ENCODE data around the gene AMBP. TPM values are rescaled to one million over a fixed set of nuclear protein-coding genes. Genes with fewer than 3 reads are reported as not detected.
A peak's percentile ranks its signal among the peaks of the same experiment; 100 is the strongest.
"Not testable (repeated sequence)": the region's sequence is repeated elsewhere in the genome, so short reads cannot be mapped to it uniquely, and the experiment has no call there.

The AMBP gene
- total and polyA plus RNA-seq, 9 donors: 0.21 to 11.8 (median 0.87) TPM; not detected in 4

DNA sequence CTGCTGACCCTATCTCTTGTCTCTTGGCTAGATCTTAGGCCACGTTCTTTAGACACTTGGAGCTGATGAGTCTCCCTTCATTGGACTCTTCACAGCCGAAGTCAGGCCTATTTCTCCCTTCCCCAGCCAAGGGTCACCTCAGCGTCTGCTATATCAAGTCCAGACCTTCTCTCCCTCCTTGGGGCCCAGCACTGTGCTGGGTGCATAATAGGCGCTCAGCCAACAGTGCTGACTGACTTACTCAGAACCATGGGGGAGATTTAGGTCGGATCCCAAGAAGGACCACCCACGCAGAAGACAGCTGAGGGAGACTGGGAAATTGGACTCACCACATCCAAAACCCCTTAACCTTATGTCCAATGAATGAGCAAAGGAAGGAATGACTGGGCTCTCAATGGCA is 5.6 kb upstream of the AMBP start:
- Histone ChIP-seq H3K9me3 (replicated peaks; ENCODE audit: control insufficient read depth, low read depth, low read length) (no peaks in the 10 kb centered on the region), H3K4me1 (ENCODE audit: control insufficient read depth, insufficient read depth, low read length) (peaks cover 6% of the 10 kb centered on the region), H3K27me3 (ENCODE audit: control insufficient read depth, insufficient read depth, low read length) (no peaks in the 10 kb centered on the region), H3K36me3 (ENCODE audit: control insufficient read depth, insufficient read depth, low read length) (no peaks in the 10 kb centered on the region), H3K27ac (ENCODE audit: low read length) (no peak overlapping the region), H3K4me3 (ENCODE audit: low read length) (no peak overlapping the region)
- DNase-seq: no peak
- WGBS (ENCODE audit: insufficient coverage): 80% methylated on average over 2 of the region's 6 CpGs

DNA sequence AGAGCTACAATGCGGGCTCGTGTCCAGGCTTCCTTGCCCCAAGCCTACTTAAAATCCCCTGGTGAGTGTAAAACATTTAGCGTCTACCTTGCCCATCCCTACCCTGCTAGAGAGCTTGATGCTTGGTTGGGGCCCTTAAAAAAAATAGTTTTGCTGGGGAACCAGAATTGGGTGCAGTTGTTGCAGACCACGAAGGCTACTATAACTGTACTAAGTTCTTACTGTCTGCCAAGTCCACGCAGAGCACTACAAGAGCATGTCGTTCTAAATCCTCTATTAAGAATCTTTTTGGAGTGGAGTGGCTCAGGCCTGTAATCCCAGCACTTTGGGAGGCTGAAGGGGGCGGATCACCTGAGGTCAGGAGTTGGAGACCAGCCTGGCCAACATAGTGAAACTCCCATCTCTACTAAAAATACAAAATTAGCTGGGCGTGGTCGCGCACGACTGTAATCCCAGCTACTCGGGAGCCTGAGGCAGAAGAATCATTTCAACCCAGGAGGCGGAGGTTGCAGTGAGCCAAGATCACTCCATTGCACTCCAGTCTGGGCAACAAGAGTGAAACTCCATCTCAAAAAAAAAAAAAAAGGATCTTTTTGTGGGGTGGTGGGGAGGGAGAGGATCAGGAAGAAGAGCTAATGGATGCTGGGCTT is 4.8 kb upstream of the AMBP start:
- peak overlapping the region; percentile 32 for H3K27ac ChIP-seq (ENCODE audit: low read length)
- H3K9me3 ChIP-seq (replicated peaks; ENCODE audit: control insufficient read depth, low read depth, low read length); H3K4me3 ChIP-seq (ENCODE audit: low read length); H3K4me1 ChIP-seq (ENCODE audit: control insufficient read depth, insufficient read depth, low read length); H3K36me3 ChIP-seq (ENCODE audit: control insufficient read depth, insufficient read depth, low read length); H3K27me3 ChIP-seq (ENCODE audit: control insufficient read depth, insufficient read depth, low read length): not testable (repeated sequence)
- peak; percentile 82 for DNase-seq
- 34% methylated on average over 7 of the region's 13 CpGs for WGBS (ENCODE audit: insufficient coverage)

DNA sequence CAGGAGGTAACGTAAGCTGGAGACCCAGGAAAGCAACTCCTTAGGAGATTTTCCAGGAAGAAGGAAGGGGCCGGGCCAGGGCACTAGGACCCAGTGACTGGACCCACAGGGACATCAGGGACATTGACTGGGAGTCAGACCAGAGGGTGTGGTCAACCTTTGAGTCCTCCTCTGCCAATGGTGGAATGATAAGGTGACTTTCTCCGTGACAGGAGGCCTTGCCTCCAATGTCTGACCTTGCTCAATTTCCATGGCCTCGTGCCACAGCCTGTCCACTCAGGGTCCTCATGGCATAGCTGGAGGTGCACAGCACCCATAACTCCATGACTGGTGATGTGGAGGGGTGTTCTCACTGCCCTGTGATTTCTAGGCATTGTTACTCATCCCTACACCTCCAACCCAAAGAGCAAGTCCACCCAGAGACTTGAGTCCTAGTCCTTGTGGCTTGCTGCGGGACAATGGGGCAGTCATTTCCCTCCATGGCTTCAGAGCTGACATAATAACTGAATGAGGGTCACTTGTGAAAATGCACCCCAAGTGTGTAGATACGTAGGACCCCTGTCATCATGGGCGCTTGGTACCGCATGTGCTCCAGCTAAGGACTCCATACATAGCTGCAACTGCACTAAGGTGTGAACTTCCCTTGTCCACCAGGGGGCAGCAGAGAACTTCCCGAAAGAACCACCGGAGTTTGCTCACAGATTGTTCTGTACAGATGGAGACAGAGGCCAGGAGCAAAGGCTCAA is 4.1 kb upstream of the AMBP start:
- peaks cover 6% of the 10 kb centered on the region for H3K4me1 ChIP-seq (ENCODE audit: control insufficient read depth, insufficient read depth, low read length)
- peak; percentile 96 for DNase-seq
- H3K27me3 ChIP-seq (ENCODE audit: control insufficient read depth, insufficient read depth, low read length): no peaks in the 10 kb centered on the region
- no peak overlapping the region for H3K4me3 ChIP-seq (ENCODE audit: low read length)
- no peaks in the 10 kb centered on the region for H3K36me3 ChIP-seq (ENCODE audit: control insufficient read depth, insufficient read depth, low read length)
- no peaks in the 10 kb centered on the region for H3K9me3 ChIP-seq (replicated peaks; ENCODE audit: control insufficient read depth, low read depth, low read length)
- whole genome bisulfite sequencing (ENCODE audit: insufficient coverage): 49% methylated on average over 6 of the region's 10 CpGs
- H3K27ac ChIP-seq (ENCODE audit: low read length): no peak overlapping the region

DNA sequence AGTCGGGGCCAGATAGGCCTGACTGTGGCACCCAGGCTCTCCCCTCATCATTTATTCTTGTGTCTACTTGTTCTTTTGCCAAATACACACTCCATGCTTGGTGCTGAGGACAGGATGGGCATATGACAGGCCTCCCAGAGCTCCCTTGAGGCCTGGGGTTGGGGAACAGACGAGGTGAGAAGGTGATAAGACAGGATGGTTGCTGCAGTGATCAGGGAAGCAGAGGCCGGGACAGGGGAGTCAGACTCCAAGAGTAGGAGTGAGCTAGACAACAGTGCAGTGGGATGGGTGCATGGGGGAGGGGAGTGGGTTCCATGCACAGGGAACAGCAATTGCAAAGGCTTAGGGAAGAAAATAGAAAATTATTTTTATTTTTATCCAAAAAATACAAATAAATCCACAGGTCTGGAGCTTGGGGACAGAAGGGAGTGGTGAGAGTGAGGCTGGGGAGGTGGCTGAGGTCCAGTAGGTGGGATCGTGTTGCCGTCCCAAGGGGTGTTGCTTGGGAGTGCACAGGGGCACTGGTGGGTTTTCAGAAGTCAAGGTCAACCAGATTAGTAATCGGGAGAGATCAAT is 3.4 kb upstream of the AMBP start:
- Histone ChIP-seq H3K4me3 (ENCODE audit: low read length) (no peak overlapping the region), H3K36me3 (ENCODE audit: control insufficient read depth, insufficient read depth, low read length) (no peaks in the 10 kb centered on the region), H3K9me3 (replicated peaks; ENCODE audit: control insufficient read depth, low read depth, low read length) (no peaks in the 10 kb centered on the region), H3K27ac (ENCODE audit: low read length) (no peak overlapping the region), H3K4me1 (ENCODE audit: control insufficient read depth, insufficient read depth, low read length) (peaks cover 6% of the 10 kb centered on the region), H3K27me3 (ENCODE audit: control insufficient read depth, insufficient read depth, low read length) (peaks cover 6% of the 10 kb centered on the region)
- WGBS (ENCODE audit: insufficient coverage): 79% methylated on average over 6 of the region's 6 CpGs
- DNase-seq: no peak

DNA sequence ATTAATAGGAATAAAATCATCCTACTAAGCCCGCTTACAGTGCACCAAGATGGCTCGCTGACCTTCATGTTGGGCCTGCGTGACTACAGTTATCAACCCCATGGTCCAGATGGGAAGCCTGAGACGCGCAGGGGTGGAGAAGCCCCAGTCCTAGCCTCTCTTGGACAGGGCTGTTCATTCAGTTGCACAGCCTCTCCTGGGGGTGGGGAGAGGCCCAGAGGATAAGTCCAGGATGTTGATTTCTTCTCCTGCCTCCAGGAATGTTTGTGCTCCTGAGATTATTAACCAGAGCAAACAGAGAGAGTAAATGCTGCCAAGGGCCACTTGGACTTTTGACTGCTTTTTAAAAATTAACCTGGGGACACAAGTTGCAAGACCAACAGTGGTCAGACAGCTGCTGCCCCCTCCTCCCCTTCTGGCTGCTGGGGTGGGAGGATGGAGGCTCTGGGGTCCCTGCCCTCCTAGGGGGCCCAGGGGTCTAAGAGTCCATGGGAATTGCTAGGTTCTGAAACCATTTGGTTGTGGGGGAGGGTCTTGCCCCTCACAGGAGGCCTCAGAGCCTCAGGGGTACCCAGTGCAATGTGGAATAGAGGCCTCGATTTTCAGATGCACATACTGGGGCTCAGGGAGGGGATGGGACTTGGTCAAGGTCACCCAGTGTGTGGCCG is 2.8 kb upstream of the AMBP start:
- DNase-seq: no peak
- Histone ChIP-seq H3K27ac (ENCODE audit: low read length) (no peak overlapping the region), H3K27me3 (ENCODE audit: control insufficient read depth, insufficient read depth, low read length) (peaks cover 12% of the 10 kb centered on the region), H3K9me3 (replicated peaks; ENCODE audit: control insufficient read depth, low read depth, low read length) (no peaks in the 10 kb centered on the region), H3K4me1 (ENCODE audit: control insufficient read depth, insufficient read depth, low read length) (peaks cover 6% of the 10 kb centered on the region), H3K36me3 (ENCODE audit: control insufficient read depth, insufficient read depth, low read length) (no peaks in the 10 kb centered on the region), H3K4me3 (ENCODE audit: low read length) (no peak overlapping the region)
- WGBS (ENCODE audit: insufficient coverage): 90% methylated on average over 5 of the region's 7 CpGs

DNA sequence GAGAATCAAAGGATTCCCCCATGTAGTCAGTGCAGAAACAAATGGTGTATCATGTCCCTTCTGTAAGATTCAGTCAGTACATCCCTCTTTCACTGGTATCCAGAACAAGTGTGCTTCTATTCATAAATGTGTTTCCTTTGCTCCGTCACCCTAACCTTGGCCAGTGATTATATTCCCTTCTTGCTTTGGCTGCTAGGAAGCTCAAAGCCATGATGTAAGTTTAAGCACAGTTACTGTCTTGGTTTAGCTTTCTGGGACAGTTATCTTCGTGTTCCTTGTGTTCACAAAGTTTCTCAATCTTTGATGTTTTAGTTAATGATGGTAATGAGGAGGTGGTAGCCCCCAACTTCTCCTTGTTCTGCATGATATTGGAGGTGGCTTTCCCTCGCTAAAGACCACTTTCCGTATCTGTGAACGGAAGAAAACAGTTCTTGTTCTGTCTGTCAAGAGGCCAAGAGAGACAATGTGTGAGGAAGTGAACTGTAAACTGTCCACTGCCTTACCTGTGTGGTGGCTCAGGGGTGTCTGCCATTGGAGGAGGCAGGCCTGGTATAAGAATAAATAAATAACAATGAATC is 2.2 kb upstream of the AMBP start:
- WGBS (ENCODE audit: insufficient coverage): 80% methylated on average over 3 of the region's 5 CpGs

DNA sequence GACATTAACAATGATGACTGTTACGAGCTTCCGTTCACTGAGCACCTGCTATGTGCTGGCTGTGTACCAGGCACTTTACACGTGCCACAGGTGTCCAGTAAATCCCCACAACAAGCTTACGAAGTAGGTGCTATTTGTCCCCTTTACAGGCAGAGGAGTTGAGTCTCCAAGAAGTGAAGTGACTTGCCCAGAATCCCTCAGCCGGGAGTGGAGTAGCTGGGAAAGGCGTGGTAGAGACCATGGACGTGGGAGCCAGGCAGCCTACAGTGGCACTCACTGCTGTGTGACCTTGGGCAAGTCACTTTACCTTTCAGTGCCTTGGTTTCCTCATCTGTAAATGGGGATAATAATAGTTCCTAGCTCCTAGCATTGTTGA is 669 bp upstream of the AMBP start:
- Histone ChIP-seq H3K27me3 (ENCODE audit: control insufficient read depth, insufficient read depth, low read length) (peaks cover 17% of the 10 kb centered on the region), H3K4me1 (ENCODE audit: control insufficient read depth, insufficient read depth, low read length) (peaks cover 6% of the 10 kb centered on the region), H3K36me3 (ENCODE audit: control insufficient read depth, insufficient read depth, low read length) (no peaks in the 10 kb centered on the region), H3K27ac (ENCODE audit: low read length) (no peak overlapping the region), H3K4me3 (ENCODE audit: low read length) (no peak overlapping the region), H3K9me3 (replicated peaks; ENCODE audit: control insufficient read depth, low read depth, low read length) (no peaks in the 10 kb centered on the region)
- DNase-seq: no peak
- 83% methylated on average over 5 of the region's 7 CpGs for WGBS (ENCODE audit: insufficient coverage)

More for the DNA sequence above, 2.2 kb upstream of the AMBP start:
- no peak overlapping the region for H3K27ac ChIP-seq (ENCODE audit: low read length)
- DNase-seq: no peak
- H3K9me3 ChIP-seq (replicated peaks; ENCODE audit: control insufficient read depth, low read depth, low read length): no peaks in the 10 kb centered on the region
- H3K4me3 ChIP-seq (ENCODE audit: low read length): no peak overlapping the region
- H3K36me3 ChIP-seq (ENCODE audit: control insufficient read depth, insufficient read depth, low read length): no peaks in the 10 kb centered on the region
- peaks cover 17% of the 10 kb centered on the region for H3K27me3 ChIP-seq (ENCODE audit: control insufficient read depth, insufficient read depth, low read length)
- peaks cover 6% of the 10 kb centered on the region for H3K4me1 ChIP-seq (ENCODE audit: control insufficient read depth, insufficient read depth, low read length)

DNA sequence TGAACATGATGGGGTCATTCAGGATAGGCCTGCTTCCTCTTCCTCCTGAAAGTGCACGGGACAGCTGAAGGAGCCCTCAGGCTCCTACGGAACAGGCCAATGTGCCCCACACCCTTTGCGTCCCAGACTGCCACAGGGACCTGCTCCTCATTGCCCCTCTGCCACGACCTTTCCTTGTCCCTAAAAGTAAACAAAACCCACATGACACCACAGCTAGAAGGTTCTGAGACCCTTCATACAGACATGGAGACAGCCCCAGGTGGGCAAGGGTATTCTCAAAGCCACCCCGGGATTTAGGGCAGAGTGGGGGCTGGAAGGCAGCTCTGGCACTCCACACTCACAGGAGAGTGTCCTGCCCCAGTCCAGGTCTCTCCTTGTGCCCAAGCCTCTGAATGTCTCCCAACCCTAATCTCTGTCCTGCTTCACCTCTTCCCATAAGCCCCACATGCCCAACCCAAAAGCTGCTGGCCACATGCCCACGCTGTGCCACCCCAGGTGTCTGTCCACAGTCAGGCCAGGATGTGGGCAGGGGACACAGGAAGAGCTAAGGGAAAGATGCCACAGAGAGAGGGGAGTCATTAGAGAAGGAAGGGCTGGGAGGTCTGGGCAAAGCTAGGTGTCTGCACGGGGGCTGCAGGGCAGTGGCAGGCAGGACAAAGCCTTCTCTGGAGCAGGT is 800 bp downstream of the AMBP start:
- H3K4me3 ChIP-seq (ENCODE audit: low read length): no peak overlapping the region
- no peak for DNase-seq
- peaks cover 17% of the 10 kb centered on the region for H3K27me3 ChIP-seq (ENCODE audit: control insufficient read depth, insufficient read depth, low read length)
- H3K27ac ChIP-seq (ENCODE audit: low read length): no peak overlapping the region
- no peaks in the 10 kb centered on the region for H3K9me3 ChIP-seq (replicated peaks; ENCODE audit: control insufficient read depth, low read depth, low read length)
- no peaks in the 10 kb centered on the region for H3K36me3 ChIP-seq (ENCODE audit: control insufficient read depth, insufficient read depth, low read length)
- peaks cover 5% of the 10 kb centered on the region for H3K4me1 ChIP-seq (ENCODE audit: control insufficient read depth, insufficient read depth, low read length)
- WGBS (ENCODE audit: insufficient coverage): 90% methylated on average over 2 of the region's 7 CpGs

DNA sequence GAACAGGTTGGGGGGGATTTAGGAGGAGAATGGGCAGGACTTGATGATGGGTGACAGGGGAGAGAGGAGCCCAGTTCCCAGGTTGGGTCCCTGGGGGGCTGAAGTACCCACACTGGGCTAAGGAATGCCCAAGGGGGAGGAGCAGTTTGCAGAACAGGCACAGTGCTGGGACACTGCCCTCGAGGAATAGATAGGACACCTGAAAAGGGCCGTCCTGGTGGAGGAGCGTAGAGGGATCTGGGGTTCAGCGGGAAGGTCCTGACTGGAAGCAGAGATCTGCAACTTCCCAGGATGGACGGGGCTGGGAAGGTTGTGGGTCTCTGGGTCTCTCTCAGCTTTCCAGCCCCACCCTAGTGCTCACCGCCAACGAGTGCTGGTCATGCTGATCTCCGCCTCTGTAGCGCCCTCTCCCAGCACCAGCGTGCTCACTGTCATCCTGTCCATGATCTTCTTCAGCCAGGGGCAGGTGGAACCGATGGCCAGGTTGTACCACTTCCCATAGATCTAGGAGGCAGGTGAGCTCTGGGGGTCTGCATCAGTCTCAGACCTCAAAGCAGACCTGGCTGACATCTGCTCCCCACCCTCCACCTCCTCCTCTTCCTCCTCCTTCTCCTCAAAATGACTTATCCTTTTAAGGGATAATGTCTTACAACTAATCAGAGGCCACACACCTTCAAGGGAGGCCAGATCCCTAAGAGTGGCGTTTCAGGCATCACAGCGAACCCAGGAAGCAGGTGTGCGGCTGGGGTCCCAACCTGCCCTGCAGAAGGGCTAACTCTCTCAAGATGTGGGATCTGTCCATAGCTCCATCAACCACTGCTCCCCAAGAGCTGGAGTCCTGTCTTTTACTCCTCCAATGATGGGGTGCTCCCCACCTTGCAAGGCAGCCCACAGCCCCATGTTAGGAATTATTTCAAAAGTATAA is 1.6 kb downstream of the AMBP start:
- H3K36me3 ChIP-seq (ENCODE audit: control insufficient read depth, insufficient read depth, low read length): no peaks in the 10 kb centered on the region
- no peak overlapping the region for H3K27ac ChIP-seq (ENCODE audit: low read length)
- no peak overlapping the region for H3K4me3 ChIP-seq (ENCODE audit: low read length)
- DNase-seq: no peak
- peaks cover 13% of the 10 kb centered on the region for H3K4me1 ChIP-seq (ENCODE audit: control insufficient read depth, insufficient read depth, low read length)
- H3K9me3 ChIP-seq (replicated peaks; ENCODE audit: control insufficient read depth, low read depth, low read length): no peaks in the 10 kb centered on the region
- peaks cover 17% of the 10 kb centered on the region for H3K27me3 ChIP-seq (ENCODE audit: control insufficient read depth, insufficient read depth, low read length)
- 62% methylated on average over 12 of the region's 14 CpGs for WGBS (ENCODE audit: insufficient coverage)
